GM12878 (cell line): Measurements from ENCODE around the gene DHRS12. TPM values are rescaled to one million over a fixed set of nuclear protein-coding genes. Genes with fewer than 3 reads are reported as not detected.
A peak's percentile ranks its signal among the peaks of the same experiment; 100 is the strongest.

Source experiments
- ASH2L ChIP-seq: fragments of 300-600, 200-600 bp; sonication (generic); IDR thresholded peaks from 2 replicates; pipeline ENCODE4 v1.6.1; 2017; ENCODE audit warnings: low read depth, mild to moderate bottlenecking, borderline replicate concordance
- BACH1 ChIP-seq: fragments of 450-650 bp; IDR thresholded peaks from 2 replicates; pipeline ENCODE4 v1.6.1; 2017; ENCODE audit warnings: mild to moderate bottlenecking, borderline replicate concordance
- BCL11A ChIP-seq: IDR thresholded peaks from 2 replicates; pipeline ENCODE4 v1.6.1; 2011; ENCODE audit warnings: low read depth, low read length
- BHLHE40 ChIP-seq, 2 experiments: fragments of 450-650 bp in 1 of 2; IDR thresholded peaks; 2 replicates each; pipeline ENCODE4 v1.6.1; 2011 to 2017; ENCODE audit warnings: low read depth in 2 of 2, borderline replicate concordance in 1 of 2, improper control_type of control experiment in 1 of 2, low read length in 1 of 2, mild to moderate bottlenecking in 1 of 2
- CEBPZ ChIP-seq: fragments of 150-350 bp; IDR thresholded peaks from 2 replicates; pipeline ENCODE4 v1.6.1; 2016; ENCODE audit warnings: low read depth, low read length
- DPF2 ChIP-seq: fragments of 450-650 bp; IDR thresholded peaks from 2 replicates; pipeline ENCODE4 v1.6.1; 2017; ENCODE audit warnings: mild to moderate bottlenecking
- HCFC1 ChIP-seq: fragments of 150-350 bp; IDR thresholded peaks from 2 replicates; pipeline ENCODE4 v1.6.1; 2014; ENCODE audit warnings: low read length
- IKZF1 ChIP-seq: fragments of 450-650 bp; conservative IDR thresholded peaks from 2 replicates; pipeline ENCODE4 v1.6.1; 2017; ENCODE audit warnings: antibody characterized with exemption, mild to moderate bottlenecking
- IRF3 ChIP-seq: fragments of 450-650 bp; IDR thresholded peaks from 2 replicates; pipeline ENCODE4 v1.6.1; 2014; ENCODE audit warnings: mild to moderate bottlenecking
- IRF4 ChIP-seq: IDR thresholded peaks from 2 replicates; pipeline ENCODE4 v1.6.1; 2011; ENCODE audit warnings: low read depth, low read length
- IRF5 ChIP-seq: fragments of 450-650 bp; IDR thresholded peaks from 2 replicates; pipeline ENCODE4 v1.6.1; 2017; ENCODE audit warnings: borderline replicate concordance
- MEF2A ChIP-seq: IDR thresholded peaks from 2 replicates; pipeline ENCODE4 v1.6.1; 2011; ENCODE audit warnings: low read depth, mild to moderate bottlenecking, low read length, moderate library complexity; ENCODE audit not compliant: insufficient read depth
- MYC ChIP-seq: IDR thresholded peaks from 2 replicates; pipeline ENCODE4 v1.6.1; 2011; ENCODE audit warnings: mild to moderate bottlenecking, low read length, moderate library complexity, inconsistent platforms; ENCODE audit not compliant: insufficient read depth, insufficient replicate concordance, insufficient read length, severe bottlenecking
- NR2C1 ChIP-seq: fragments of 450-650 bp; IDR thresholded peaks from 2 replicates; pipeline ENCODE4 v1.6.1; 2017; ENCODE audit warnings: antibody characterized with exemption, mild to moderate bottlenecking, moderate library complexity
- PAX5 ChIP-seq: IDR thresholded peaks from 2 replicates; pipeline ENCODE4 v1.6.1; 2011; ENCODE audit warnings: low read depth, low read length, borderline replicate concordance
- PBX3 ChIP-seq: IDR thresholded peaks from 2 replicates; pipeline ENCODE4 v1.6.1; 2011; ENCODE audit warnings: mild to moderate bottlenecking, low read depth, low read length, moderate library complexity; ENCODE audit not compliant: insufficient replicate concordance
- RAD51 ChIP-seq: fragments of 450-650 bp; IDR thresholded peaks from 2 replicates; pipeline ENCODE4 v1.6.1; 2016; ENCODE audit warnings: moderate library complexity, mild to moderate bottlenecking, inconsistent platforms
- RUNX3 ChIP-seq: IDR thresholded peaks from 2 replicates; pipeline ENCODE4 v1.6.1; 2012; ENCODE audit warnings: low read length, inconsistent platforms
- SIX5 ChIP-seq: IDR thresholded peaks from 2 replicates; pipeline ENCODE4 v1.6.1; 2011; ENCODE audit warnings: mild to moderate bottlenecking, low read depth, low read length, moderate library complexity; ENCODE audit not compliant: severe bottlenecking
- SUZ12 ChIP-seq: fragments of 200-600 bp; sonication (generic); IDR thresholded peaks from one replicate; pipeline ENCODE4 v1.6.1; 2018; ENCODE audit warnings: antibody characterized with exemption, mild to moderate bottlenecking; ENCODE audit not compliant: unreplicated experiment
- TBL1XR1 ChIP-seq: IDR thresholded peaks from 2 replicates; pipeline ENCODE4 v1.6.1; 2012; ENCODE audit warnings: low read depth, low read length, improper control_type of control experiment
- TCF7 ChIP-seq: IDR thresholded peaks from 2 replicates; pipeline ENCODE4 v1.6.1; 2014; ENCODE audit warnings: antibody characterized with exemption, borderline replicate concordance
- ZBED1 ChIP-seq: IDR thresholded peaks from 2 replicates; pipeline ENCODE4 v1.6.1; 2016; ENCODE audit warnings: borderline replicate concordance
- ZNF24 ChIP-seq: fragments of 450-650 bp; IDR thresholded peaks from 2 replicates; pipeline ENCODE4 v1.6.1; 2017; ENCODE audit warnings: antibody characterized with exemption, mild to moderate bottlenecking
- polyA plus RNA-seq, 11 experiments: library from polyadenylated mRNA; depleted of rRNA in 4 of 11; unstranded in 6 of 11; stranded (reverse) in 5 of 11; fragments of >200 nt; fragmentation: Nextera tagmentation in 4 of 11; fragmentation: Illumina TruSeq in 1 of 11; extraction: Ambion mirVana in 4 of 11; extraction: Trizol in 1 of 11; gene quantifications; 1 replicate in 1 of 11; 2 replicates in 10 of 11; pipeline versions ENCODE4 v1.2.1 to v1.2.3, GENCODE V29; 2011 to 2016; ENCODE audit warnings: inconsistent platforms in 2 of 11, missing spikeins in 2 of 11, low read depth in 1 of 11
- total RNA-seq, 4 experiments: library from RNA; depleted of rRNA in 3 of 4; stranded (reverse); fragments of >200 nt in 3 of 4; fragmentation: Illumina TruSeq in 1 of 4; extraction: Trizol in 1 of 4; gene quantifications; 2 replicates each; pipeline versions ENCODE4 v1.2.1 to v1.2.3, GENCODE V29; 2013 to 2021

Gene DHRS12
- total and polyA plus RNA-seq, 10 of the 15 experiments (the other 5 are each of a cell fraction or from before 2014, with no cell fraction given): 2.9 to 11.3 (median 8.2) TPM

GRCh38 chr13:51764184-51765141 lies 39.5 kb downstream of the DHRS12 start (continued):
- TF ChIP-seq IRF4: no peak; the same call in 1 of the 2 replicates
- no peak for TF ChIP-seq ZBED1
- TF ChIP-seq BCL11A: no peak
- 0 out of 2 replicates have a peak, but pooled peaks have one; percentile 6 for TF ChIP-seq PAX5
- no peak for TF ChIP-seq SIX5
- TF ChIP-seq BHLHE40 (IDR thresholded peaks at IDR 0.05; ENCODE audit: borderline replicate concordance in 1 of 2, low read depth in 2 of 2, low read length in 1 of 2): 0 out of 4 replicates have a peak, but pooled peaks of 1 of the 2 experiments have one; percentile 13
- TF ChIP-seq TCF7: no peak
- 0 out of 2 replicates have a peak, but pooled peaks have one; percentile 54 for TF ChIP-seq MEF2A
- no peak for TF ChIP-seq RAD51
- no peak for TF ChIP-seq HCFC1
- TF ChIP-seq DPF2: peak; percentile 53; the same call in 1 of the 2 replicates
- no peak for TF ChIP-seq IRF3
- peak; percentile 81 for TF ChIP-seq IKZF1
- TF ChIP-seq PBX3: no peak
- no peak for TF ChIP-seq ASH2L
- TF ChIP-seq NR2C1: no peak
- no peak for TF ChIP-seq IRF5
- peak; percentile 47 for TF ChIP-seq RUNX3
- no peak for TF ChIP-seq BACH1
- TF ChIP-seq MYC: no peak
- no peak for TF ChIP-seq CEBPZ
- TF ChIP-seq TBL1XR1: no peak
- TF ChIP-seq ZNF24: no peak
- TF ChIP-seq SUZ12: no peak
